HL-60 (cell line): ENCODE measurements around the gene ABCA8.

ENCODE experiments used
- POLR2AphosphoS5 ChIP-seq: IDR thresholded peaks from 2 replicates; pipeline ENCODE4 v1.6.1; 2012; ENCODE audit warnings: low read depth
- REST ChIP-seq: IDR thresholded peaks from 2 replicates; pipeline ENCODE4 v1.6.1; 2012; ENCODE audit warnings: low read depth; ENCODE audit not compliant: insufficient replicate concordance
- TF ChIP-seq, protein P1 (sequence below): IDR thresholded peaks from one replicate; pipeline ENCODE4 v1.5.1; 2011; ENCODE audit warnings: low read length, control low read depth, inconsistent platforms; ENCODE audit not compliant: insufficient read depth

GRCh38 chr17:68853439-68853838 lies 101.8 kb downstream of the ABCA8 start:
- TF ChIP-seq, protein P1, sequence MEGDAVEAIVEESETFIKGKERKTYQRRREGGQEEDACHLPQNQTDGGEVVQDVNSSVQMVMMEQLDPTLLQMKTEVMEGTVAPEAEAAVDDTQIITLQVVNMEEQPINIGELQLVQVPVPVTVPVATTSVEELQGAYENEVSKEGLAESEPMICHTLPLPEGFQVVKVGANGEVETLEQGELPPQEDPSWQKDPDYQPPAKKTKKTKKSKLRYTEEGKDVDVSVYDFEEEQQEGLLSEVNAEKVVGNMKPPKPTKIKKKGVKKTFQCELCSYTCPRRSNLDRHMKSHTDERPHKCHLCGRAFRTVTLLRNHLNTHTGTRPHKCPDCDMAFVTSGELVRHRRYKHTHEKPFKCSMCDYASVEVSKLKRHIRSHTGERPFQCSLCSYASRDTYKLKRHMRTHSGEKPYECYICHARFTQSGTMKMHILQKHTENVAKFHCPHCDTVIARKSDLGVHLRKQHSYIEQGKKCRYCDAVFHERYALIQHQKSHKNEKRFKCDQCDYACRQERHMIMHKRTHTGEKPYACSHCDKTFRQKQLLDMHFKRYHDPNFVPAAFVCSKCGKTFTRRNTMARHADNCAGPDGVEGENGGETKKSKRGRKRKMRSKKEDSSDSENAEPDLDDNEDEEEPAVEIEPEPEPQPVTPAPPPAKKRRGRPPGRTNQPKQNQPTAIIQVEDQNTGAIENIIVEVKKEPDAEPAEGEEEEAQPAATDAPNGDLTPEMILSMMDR: no peak
- no peak for TF ChIP-seq POLR2AphosphoS5
- TF ChIP-seq REST: no peak
